ENCODE data around the gene COL16A1.

COL16A1 gene

GRCh38 chr1:31703431-31704270 is at the start of gene COL16A1:
Gene COL16A1, minus strand, starts transcription at chr1:31704017. Its CDS starts 1,824 bp downstream, at chr1:31702193.
- DNase-seq (ENCODE audit: low read depth) = no peak
- peak within 1 kb of the TSS; percentile 65 for H3K4me3 ChIP-seq (ENCODE audit: low read depth, low read length)

GRCh38 chr1:31752952-31753475 is 49.2 kb upstream of the COL16A1 start:
- no peak for DNase-seq (ENCODE audit: low read depth)
- no peak overlapping the region for H3K4me3 ChIP-seq (ENCODE audit: low read depth, low read length)

DNA sequence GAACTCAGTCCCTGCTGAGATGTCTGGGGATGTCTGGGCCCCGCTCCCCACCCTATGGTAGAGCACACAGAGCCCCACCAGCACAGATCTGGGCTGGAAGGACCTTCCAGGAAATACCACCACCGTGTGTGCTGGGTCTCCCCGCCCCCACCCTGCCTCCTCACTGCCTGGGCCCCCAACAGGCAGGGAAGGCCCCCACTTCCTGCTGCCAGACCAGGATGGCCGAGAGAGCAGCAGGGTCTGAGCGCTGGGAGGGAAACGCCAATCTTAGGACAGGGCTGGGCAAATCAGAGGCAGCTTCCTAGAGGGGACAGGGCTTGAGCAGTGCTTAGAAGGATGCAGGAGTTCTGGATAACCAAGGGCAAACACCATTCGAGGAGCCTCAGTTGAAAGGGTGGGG is 48.4 kb upstream of the COL16A1 start:
- DNase-seq (ENCODE audit: low read depth) = no peak
- H3K4me3 ChIP-seq (ENCODE audit: low read depth, low read length) = no peak overlapping the region

- H3K4me3 ChIP-seq (ENCODE audit: low read depth, low read length) = no peak overlapping the region
- no peak for DNase-seq (ENCODE audit: low read depth)
Measured at GRCh38 chr1:31751822-31752241, 48.0 kb upstream of the COL16A1 start.

DNA sequence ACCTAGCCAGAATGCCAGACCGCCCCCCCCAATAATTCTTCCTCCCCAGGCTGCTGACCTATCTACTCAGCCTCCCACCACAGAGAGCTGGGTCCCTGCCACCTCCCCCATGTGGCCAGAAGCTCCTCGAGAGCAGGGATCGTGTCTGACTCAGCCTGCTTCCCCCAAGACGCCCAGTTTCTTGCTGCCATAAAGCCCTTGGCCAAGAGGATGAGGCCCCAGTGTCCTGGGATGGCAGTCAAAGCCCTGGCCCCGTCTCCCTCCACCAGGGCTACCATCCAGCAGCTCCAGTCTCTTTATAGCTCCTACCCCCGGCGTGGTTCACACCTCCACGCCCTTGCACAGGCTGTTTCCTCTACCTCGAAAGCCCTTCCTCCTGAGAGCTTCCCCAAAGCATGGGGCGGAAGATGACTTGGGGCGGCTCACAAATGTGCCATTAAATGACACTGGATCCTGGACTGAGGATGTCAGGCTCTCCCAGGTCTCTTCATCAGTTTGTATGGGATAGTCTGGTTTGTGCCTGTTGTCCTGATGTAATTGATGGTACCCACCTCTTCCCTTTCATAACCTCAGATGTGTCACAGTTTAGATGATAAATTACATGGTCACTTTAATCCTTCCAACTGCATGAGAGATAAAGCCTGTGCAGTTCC is 47.2 kb upstream of the COL16A1 start:
- no peak for DNase-seq (ENCODE audit: low read depth)
- H3K4me3 ChIP-seq (ENCODE audit: low read depth, low read length) = no peak overlapping the region

GRCh38 chr1:31749785-31750735 is 46.2 kb upstream of the COL16A1 start:
- no peak for DNase-seq (ENCODE audit: low read depth)
- H3K4me3 ChIP-seq (ENCODE audit: low read depth, low read length) = no peak overlapping the region

- no peak overlapping the region for H3K4me3 ChIP-seq (ENCODE audit: low read depth, low read length)
- DNase-seq (ENCODE audit: low read depth) = no peak
Measured at GRCh38 chr1:31748365-31748764, 44.5 kb upstream of the COL16A1 start.

- no peak for DNase-seq (ENCODE audit: low read depth)
- H3K4me3 ChIP-seq (ENCODE audit: low read depth, low read length) = no peak overlapping the region
Measured at GRCh38 chr1:31747304-31747703, 43.5 kb upstream of the COL16A1 start.

DNA sequence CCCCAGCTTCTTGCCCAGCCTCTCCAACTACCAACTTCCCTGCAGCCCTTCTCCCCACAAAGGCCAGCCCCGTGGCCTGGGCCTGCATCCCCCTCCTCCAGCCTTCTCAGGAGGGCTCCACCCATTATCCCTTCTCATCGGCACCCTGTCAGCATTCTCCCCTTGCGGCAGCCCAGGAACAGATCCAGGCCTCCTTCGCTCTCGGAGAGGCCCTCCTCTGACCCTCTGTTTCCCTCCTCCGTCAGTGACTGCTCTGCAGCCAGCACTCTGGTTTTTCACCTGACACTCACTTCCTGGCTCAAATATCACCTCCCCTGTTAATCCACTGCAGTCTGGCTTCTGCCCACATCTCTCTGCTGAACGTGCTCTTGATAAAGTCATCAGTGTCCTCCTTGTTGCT is 42.9 kb upstream of the COL16A1 start:
- DNase-seq (ENCODE audit: low read depth) = no peak
- H3K4me3 ChIP-seq (ENCODE audit: low read depth, low read length) = no peak overlapping the region

DNA sequence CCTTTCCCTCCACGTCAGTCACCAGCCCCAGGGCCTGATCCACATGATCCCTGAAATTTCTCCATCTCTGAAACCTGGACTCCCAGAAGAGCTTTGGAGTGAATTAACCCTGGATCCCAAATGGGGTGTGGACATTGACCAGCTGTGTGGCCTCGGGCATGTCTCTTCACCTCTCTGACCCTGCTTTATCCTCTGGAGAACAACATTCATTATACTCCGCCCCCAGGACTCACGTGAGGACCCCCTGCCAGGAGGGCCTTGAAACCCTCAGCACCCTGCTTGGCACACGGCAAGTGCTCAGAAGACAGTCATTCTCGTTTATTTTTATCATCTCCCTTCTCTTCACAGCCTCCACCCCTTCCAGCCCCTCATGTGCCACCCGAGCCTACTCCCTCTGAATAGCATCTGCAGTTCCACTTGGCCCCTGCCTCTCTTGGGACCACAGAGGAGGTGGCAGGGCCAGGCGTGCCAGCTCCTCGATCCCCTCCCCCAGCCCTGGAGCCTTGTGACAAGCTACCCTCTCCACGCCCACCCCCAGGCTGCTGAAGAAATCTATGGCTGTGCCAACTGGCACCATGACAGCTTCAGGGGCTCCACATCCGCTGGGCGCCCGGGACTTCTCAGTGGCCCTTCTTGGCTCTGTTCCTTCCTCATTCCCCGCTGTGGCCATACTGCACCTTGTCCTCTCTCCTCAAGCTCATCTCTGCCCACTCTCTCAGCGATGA is 42.3 kb upstream of the COL16A1 start:
- no peak for DNase-seq (ENCODE audit: low read depth)
- no peak overlapping the region for H3K4me3 ChIP-seq (ENCODE audit: low read depth, low read length)

GRCh38 chr1:31745096-31745945 is 41.5 kb upstream of the COL16A1 start:
- H3K4me3 ChIP-seq (ENCODE audit: low read depth, low read length) = no peak overlapping the region
- DNase-seq (ENCODE audit: low read depth) = no peak

GRCh38 chr1:31744165-31744888 is 40.5 kb upstream of the COL16A1 start:
- DNase-seq (ENCODE audit: low read depth) = no peak

DNA sequence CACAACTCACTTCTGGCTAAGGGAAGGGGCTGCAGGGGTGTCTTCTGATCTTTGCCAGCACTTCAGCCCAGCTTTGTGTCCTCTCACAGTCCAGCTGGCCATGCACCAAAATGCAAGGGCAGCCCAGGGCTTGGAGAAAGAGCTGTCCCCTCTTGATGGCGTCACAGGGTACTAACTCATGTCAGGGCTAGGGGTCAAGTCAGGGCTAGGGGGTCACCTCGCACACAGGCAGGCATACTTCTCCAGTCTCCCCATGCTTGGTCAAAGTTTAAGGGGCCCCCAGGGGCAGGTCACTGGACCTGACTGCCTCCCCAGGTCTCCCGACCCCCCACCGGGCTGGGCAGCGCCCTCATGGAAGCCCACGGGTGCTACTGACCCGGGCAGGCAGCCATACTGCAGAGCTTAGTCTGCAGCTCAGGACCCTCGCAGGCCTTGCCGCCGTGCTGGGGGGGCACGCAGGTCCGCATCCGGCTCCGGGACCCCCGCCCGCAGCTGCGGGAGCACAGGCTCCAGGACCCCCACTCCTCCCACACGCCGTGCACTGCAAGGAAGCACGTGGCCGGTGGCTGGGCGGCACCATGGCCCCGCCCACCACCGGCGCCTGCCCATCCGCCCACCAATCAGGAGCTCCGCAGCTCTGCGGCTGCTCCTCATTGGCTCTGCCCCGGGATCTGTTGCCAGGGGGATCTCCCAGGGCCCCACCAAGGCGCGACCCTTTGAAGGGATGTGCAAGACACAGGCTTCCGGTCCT is 38.8 kb upstream of the COL16A1 start:
- DNase-seq (ENCODE audit: low read depth) = no peak
- H3K4me3 ChIP-seq (ENCODE audit: low read depth, low read length) = no peak overlapping the region

More at GRCh38 chr1:31744165-31744888, 40.5 kb upstream of the COL16A1 start:
- no peak overlapping the region for H3K4me3 ChIP-seq (ENCODE audit: low read depth, low read length)

GRCh38 chr1:31739346-31739745 is 35.5 kb upstream of the COL16A1 start:
- no peak for DNase-seq (ENCODE audit: low read depth)
- H3K4me3 ChIP-seq (ENCODE audit: low read depth, low read length) = no peak overlapping the region

DNA sequence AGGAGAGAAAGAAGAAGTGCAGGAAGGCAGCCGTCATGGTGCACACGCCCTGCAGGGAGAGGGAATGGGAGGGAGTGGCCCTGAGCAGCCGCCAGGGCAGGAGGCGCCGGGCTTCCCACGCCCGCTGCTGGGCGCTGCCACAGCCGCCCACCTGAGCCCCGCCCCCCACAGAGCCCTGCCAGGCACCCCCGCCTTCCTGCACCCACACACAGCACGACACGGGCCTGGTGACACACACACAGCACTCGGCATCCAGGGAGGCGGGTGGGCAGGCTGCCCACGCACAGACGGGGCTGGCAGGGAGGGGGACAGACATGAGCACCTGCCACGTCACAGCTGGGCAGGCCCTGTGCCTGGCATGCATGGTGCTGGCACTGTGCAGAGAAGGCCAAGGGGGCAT is 32.9 kb upstream of the COL16A1 start:
- DNase-seq (ENCODE audit: low read depth) = no peak
- H3K4me3 ChIP-seq (ENCODE audit: low read depth, low read length) = no peak overlapping the region

DNA sequence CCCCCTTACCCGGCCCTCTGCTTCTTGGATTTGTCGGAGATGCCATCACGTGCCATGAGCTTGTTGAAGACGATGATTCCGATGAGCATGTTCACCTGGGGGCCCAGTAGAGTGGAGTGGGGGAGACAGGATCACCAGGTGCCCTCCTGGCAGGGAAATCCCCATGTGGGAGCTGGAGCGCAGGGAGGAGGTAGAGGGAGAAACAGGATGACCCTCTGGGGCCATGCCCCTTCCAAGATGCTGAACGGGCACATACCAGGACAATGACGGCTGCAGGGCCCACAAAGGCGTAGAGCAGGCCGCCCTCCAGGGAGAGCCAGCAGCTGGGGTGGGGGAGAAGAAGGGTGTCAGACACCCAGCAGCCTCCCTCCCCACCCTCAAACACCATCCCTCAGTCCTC is 31.8 kb upstream of the COL16A1 start:
- DNase-seq (ENCODE audit: low read depth) = no peak
- H3K4me3 ChIP-seq (ENCODE audit: low read depth, low read length) = no peak overlapping the region

GRCh38 chr1:31734582-31735107 is 30.8 kb upstream of the COL16A1 start:
- DNase-seq (ENCODE audit: low read depth) = no peak
- no peak overlapping the region for H3K4me3 ChIP-seq (ENCODE audit: low read depth, low read length)

All from skeletal muscle cell (primary cell).